ENCODE data around the gene WNT5A.

The WNT5A gene

GRCh38 chr3:55486857-55487380, at the start of gene WNT5A:
TSS of gene WNT5A (minus strand) at chr3:55487306. CDS start at chr3:55486985, 321 bp downstream.
- no peak for DNase-seq (ENCODE audit: low spot score)

GRCh38 chr3:55534876-55535275, 47.8 kb upstream of the WNT5A start:
- DNase-seq (ENCODE audit: low spot score), result no peak

DNA sequence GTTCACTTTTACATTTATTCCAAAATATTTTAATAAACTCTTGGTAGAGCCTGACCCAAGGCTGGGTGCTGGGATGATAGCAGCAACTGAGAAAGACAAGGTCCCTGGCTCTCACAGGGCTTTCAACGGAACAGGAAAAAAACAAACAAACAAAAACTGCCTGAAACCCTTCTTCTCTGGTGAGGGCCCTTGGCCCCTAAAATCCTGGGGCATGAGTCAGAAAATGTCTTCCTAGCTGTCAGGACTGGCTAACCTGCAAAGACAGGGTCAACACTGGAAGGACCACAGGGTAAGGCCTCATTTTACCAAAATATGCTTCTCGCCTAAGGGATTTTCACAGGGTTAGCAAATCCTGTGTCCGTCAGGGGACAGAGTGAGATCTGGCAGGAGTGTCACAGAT, 45.7 kb upstream of the WNT5A start:
- DNase-seq (ENCODE audit: low spot score), result no peak

- no peak for DNase-seq (ENCODE audit: low spot score)
Measured at GRCh38 chr3:55531321-55531720, 44.2 kb upstream of the WNT5A start.

- no peak for DNase-seq (ENCODE audit: low spot score)
Measured at GRCh38 chr3:55527361-55527760, 40.3 kb upstream of the WNT5A start.

GRCh38 chr3:55526332-55527030, 39.4 kb upstream of the WNT5A start:
- no peak for DNase-seq (ENCODE audit: low spot score)

GRCh38 chr3:55525436-55525835, 38.3 kb upstream of the WNT5A start:
- DNase-seq (ENCODE audit: low spot score), result no peak

DNA sequence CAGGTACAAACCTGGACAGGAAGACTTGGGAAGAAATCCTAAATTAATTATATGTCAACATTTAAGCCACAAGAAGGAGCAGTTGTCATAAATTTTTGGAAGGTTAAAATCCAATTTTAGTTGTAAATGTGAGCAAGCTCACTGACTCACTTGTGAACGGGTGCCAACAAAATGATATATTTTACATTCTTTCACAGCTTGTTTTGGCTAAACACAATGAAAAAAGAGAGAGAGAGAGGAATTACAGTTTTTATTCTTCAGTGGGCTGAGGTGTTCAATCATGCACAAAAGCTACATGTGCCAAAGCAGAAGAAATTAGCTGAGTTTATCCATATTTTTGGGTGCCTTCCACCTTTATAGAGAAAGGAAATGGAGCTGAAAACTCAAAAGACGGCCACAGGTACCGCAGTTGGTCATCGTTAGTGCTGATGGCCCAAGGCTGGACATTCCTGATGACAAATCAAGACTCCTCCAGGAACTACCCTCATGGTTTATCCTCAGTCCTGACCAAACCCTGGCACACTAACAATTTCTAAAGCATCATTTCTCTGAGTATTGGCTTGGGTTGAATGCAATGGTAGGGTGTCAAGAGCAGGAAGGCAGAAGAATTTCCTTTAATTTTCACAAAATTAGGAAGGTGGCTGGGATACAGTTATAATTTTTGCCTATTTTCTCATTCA, 37.6 kb upstream of the WNT5A start:
- no peak for DNase-seq (ENCODE audit: low spot score)

DNA sequence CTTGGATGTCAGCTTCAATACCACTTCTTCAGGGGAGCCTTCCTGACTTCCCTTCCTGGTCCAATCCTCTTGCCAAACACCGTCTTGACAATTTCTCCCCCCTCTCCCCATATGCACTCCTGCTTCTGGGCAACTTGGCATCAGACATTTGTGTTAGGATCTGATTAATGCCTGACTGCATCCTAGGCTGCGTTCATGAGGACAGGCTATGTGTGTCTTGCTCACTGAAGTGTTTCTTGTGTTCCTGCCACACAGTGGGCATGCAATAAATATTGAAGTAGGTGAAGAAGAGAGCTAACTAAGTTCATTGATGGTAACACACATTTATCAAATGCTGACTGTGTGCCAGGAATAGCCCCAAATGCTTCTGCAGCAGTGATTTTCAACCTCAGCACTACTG, 36.4 kb upstream of the WNT5A start:
- no peak for DNase-seq (ENCODE audit: low spot score)

GRCh38 chr3:55521738-55522421, 34.8 kb upstream of the WNT5A start:
- peak; percentile 16 for DNase-seq (ENCODE audit: low spot score)

GRCh38 chr3:55521064-55521737, 34.1 kb upstream of the WNT5A start:
- DNase-seq (ENCODE audit: low spot score), result no peak

DNA sequence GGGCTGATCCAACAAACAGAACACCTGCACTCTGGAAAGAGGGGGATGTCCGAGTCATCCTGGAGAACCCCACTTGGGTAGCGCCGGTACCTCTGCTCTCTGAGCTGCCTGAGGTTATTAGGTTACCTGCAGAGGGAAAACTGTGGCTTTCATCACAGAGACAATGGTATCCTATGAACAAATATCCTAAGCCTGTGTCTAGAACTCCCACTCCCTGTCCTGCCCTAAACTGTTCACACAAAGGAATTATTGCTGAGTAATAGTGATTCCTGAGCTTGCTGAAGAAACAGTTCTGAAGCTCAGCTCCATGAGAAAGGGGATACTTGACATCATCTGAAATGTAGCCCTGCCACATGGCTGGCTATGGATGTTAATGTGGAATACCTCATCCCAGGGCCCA, 31.9 kb upstream of the WNT5A start:
- DNase-seq (ENCODE audit: low spot score), result no peak

DNA sequence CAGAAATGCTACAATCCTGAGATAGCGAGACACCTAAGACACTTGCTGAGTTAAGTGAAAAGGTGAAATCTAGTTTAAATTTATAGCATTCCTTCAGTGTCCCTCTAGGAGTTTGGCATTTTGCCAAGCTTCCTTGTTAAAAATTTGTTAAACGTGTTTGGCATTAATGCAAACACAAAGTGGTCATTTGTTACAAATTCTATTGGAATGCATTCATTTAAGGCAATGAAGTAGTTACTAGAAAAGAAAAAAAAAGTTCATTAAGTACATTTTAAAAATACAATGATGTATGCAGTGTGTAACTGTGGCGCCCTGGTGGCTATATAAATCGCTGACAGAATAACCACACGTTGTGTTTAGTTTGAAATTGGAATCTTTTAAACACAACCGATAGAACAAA, 31.3 kb upstream of the WNT5A start:
- DNase-seq (ENCODE audit: low spot score), result no peak

- no peak for DNase-seq (ENCODE audit: low spot score)
Measured at GRCh38 chr3:55516392-55517030, 29.4 kb upstream of the WNT5A start.

GRCh38 chr3:55515550-55516246, 28.6 kb upstream of the WNT5A start:
- no peak for DNase-seq (ENCODE audit: low spot score)

GRCh38 chr3:55514962-55515361, 27.9 kb upstream of the WNT5A start:
- no peak for DNase-seq (ENCODE audit: low spot score)

- no peak for DNase-seq (ENCODE audit: low spot score)
Measured at GRCh38 chr3:55512571-55513343, 25.7 kb upstream of the WNT5A start.

DNA sequence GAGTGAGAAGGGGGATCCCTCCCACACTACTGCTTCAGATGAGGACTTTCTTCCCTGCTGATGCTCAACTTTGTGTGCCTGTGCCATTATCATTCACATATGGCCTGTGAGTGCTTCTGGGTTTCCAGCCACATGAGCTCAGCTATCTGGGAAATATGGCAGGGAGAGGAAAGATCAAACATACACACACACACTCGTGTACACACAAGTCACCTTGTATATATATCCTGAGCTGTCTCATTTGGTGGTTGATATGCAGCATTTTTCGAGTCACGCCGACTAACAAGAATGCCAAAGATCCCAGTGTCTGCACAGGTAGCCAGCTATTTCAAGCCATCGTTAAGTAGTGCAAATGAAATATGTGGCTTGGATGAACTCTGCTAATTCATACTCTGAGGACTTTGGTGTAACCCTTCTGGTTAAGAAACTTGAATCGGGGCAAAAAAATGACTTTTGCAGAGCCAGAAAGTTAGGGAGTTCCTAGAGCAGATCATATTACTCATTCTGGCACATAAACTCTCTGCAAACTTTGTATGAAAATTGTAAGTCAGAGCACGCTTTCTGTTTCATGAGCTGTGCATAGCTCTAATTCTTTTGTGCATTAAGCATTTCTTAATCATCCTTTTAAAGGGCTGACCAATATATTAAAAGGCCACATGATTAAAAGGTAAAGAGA, 24.9 kb upstream of the WNT5A start:
- peak; percentile 39 for DNase-seq (ENCODE audit: low spot score)

- DNase-seq (ENCODE audit: low spot score), result no peak
Measured at GRCh38 chr3:55508335-55508734, 21.2 kb upstream of the WNT5A start.

GRCh38 chr3:55507808-55508207, 20.7 kb upstream of the WNT5A start:
- DNase-seq (ENCODE audit: low spot score), result no peak

Measured in AG08396 (cell line).